GM23338 (cell line): ENCODE data around the gene MAN1B1.
A peak's percentile ranks its signal among the peaks of the same experiment; 100 is the strongest.

Experiments
- CREB1 ChIP-seq: fragments of 250-450 bp; sonication (Bioruptor Pico); IDR thresholded peaks from 2 replicates; pipeline ENCODE4 v1.5.0; 2020; ENCODE audit warnings: low read depth, mild to moderate bottlenecking, moderate library complexity
- CTCF ChIP-seq, 2 experiments: fragments of 200-600 bp in 1 of 2; sonication (generic) in 1 of 2; conservative IDR thresholded peaks; 2 replicates each; pipeline versions ENCODE4 v1.5.1 to v1.6.1; 2016 to 2017; ENCODE audit warnings: antibody characterized with exemption in 2 of 2, low read depth in 2 of 2, mild to moderate bottlenecking in 2 of 2, moderate library complexity in 1 of 2
- ETS1 ChIP-seq: IDR thresholded peaks from 2 replicates; pipeline ENCODE4 v1.6.1; 2016; ENCODE audit warnings: antibody characterized with exemption
- EZH2 ChIP-seq: fragments of 200-600 bp; sonication (generic); IDR thresholded peaks from one replicate; pipeline ENCODE4 v1.8.0; 2017; ENCODE audit warnings: antibody characterized with exemption, mild to moderate bottlenecking, low read depth; ENCODE audit not compliant: unreplicated experiment
- EZH2phosphoT487 ChIP-seq: fragments of 200-600 bp; sonication (generic); IDR thresholded peaks from one replicate; pipeline ENCODE4 v1.8.1; 2018; ENCODE audit warnings: antibody characterized with exemption; ENCODE audit not compliant: unreplicated experiment
- JUNB ChIP-seq: IDR thresholded peaks from one replicate; pipeline ENCODE4 v1.6.1; 2016; ENCODE audit warnings: antibody characterized with exemption; ENCODE audit not compliant: unreplicated experiment
- NANOG ChIP-seq: IDR thresholded peaks from 2 replicates; pipeline ENCODE4 v1.6.1; 2016; ENCODE audit warnings: antibody characterized with exemption, borderline replicate concordance
- POLR2AphosphoS5 ChIP-seq: IDR thresholded peaks from 2 replicates; pipeline ENCODE4 v1.6.1; 2016; ENCODE audit warnings: antibody characterized with exemption, low read depth
- REST ChIP-seq: IDR thresholded peaks from one replicate; pipeline ENCODE4 v1.6.1; 2018; ENCODE audit warnings: antibody characterized with exemption; ENCODE audit not compliant: unreplicated experiment
- STAT1 ChIP-seq: IDR thresholded peaks from one replicate; pipeline ENCODE4 v1.6.1; 2016; ENCODE audit warnings: antibody characterized with exemption; ENCODE audit not compliant: unreplicated experiment
- ZNF114 ChIP-seq: fragments of 250-450 bp; sonication (Bioruptor Pico); IDR thresholded peaks from 2 replicates; pipeline ENCODE4 v1.5.0; 2020; ENCODE audit warnings: mild to moderate bottlenecking, moderate library complexity
- ZNF331 ChIP-seq: fragments of 250-450 bp; sonication (Bioruptor Pico); IDR thresholded peaks from 2 replicates; pipeline ENCODE4 v1.5.0; 2020; ENCODE audit warnings: low read depth, mild to moderate bottlenecking, moderate library complexity
- ZNF462 ChIP-seq: fragments of 250-450 bp; sonication (Bioruptor Pico); IDR thresholded peaks from 2 replicates; pipeline ENCODE4 v1.5.0; 2020; ENCODE audit warnings: mild to moderate bottlenecking, moderate library complexity

GRCh38 chr9:137138058-137138721 is 51.4 kb downstream of the MAN1B1 start:
- TF ChIP-seq CTCF (conservative IDR thresholded peaks at IDR 0.05; ENCODE audit: low read depth in 2 of 2) = no peak; a peak in 2 of 4 replicates
- TF ChIP-seq REST = no peak
- TF ChIP-seq POLR2AphosphoS5 = no peak
- TF ChIP-seq ETS1 = no peak
- TF ChIP-seq CREB1 (CRISPR knock-in tag) = peak; percentile 82
- TF ChIP-seq ZNF331 (CRISPR knock-in tag) = no peak
- TF ChIP-seq EZH2 = no peak
- TF ChIP-seq EZH2phosphoT487 = no peak
- TF ChIP-seq JUNB = no peak
- no peak for TF ChIP-seq ZNF462 (CRISPR knock-in tag)
- no peak for TF ChIP-seq STAT1
- no peak for TF ChIP-seq ZNF114
- TF ChIP-seq NANOG = no peak
